Endothelial cell of umbilical vein (primary cell): Measurements from ENCODE around the gene ATP5MG. TPM values are rescaled to one million over a fixed set of nuclear protein-coding genes. Genes with fewer than 3 reads are reported as not detected.

ENCODE experiments used
- BruUV-seq: library from RNA; stranded (reverse); fragments of 400-500 nt; replicated peaks from 2 replicates; lab custom pipeline; 2021; lab: Mats Ljungman, UMichigan
- CTCF ChIA-PET: fragments of 300-600, 350-600 bp; sonication (Branson Sonifier 250); formaldehyde crosslinking; loops from one replicate; lab custom pipeline; 2021; ENCODE audit warnings: antibody characterized with exemption, inconsistent platforms; lab: Charles Lee
- POLR2A ChIA-PET: fragments of 300-600, 350-600 bp; sonication (Branson Sonifier 250); formaldehyde crosslinking; loops from one replicate; lab custom pipeline; 2021; ENCODE audit warnings: antibody characterized with exemption, inconsistent platforms; lab: Charles Lee
- DNase-seq: peaks from one replicate; pipeline ENCODE4 v3.0.0-alpha.2; 2011; ENCODE audit warnings: low read depth, low spot score
- FAIRE-seq: peaks from 2 replicates; lab custom pipeline; 2011; peaks lifted over from hg19 to GRCh38; lab: Jason Lieb, UNC
- H2AFZ ChIP-seq: 2 replicates; pipeline ENCODE4 v1.6.0; 2012; ENCODE audit warnings: low read depth, low read length, control low read depth, inconsistent platforms
- H3K27ac ChIP-seq: 2 replicates; pipeline ENCODE4 v1.5.1; 2011; ENCODE audit warnings: low read depth, mild to moderate bottlenecking, control low read depth, low read length, moderate library complexity; ENCODE audit not compliant: insufficient read depth
- H3K27me3 ChIP-seq, 2 experiments: 2 replicates each; pipeline versions ENCODE4 v1.6.0 to v1.6.1; 2011; ENCODE audit warnings: low read length in 2 of 2, mixed read lengths in 1 of 2; ENCODE audit not compliant: control insufficient read depth in 2 of 2, insufficient read depth in 2 of 2
- H3K36me3 ChIP-seq, 2 experiments: 2 replicates in 1 of 2; 3 replicates in 1 of 2; pipeline ENCODE4 v1.5.1; 2011; ENCODE audit warnings: low read length in 2 of 2, mild to moderate bottlenecking in 1 of 2, moderate library complexity in 1 of 2; ENCODE audit not compliant: control insufficient read depth in 2 of 2, insufficient read depth in 2 of 2; ENCODE audit errors: extremely low read depth in 1 of 2
- H3K4me1 ChIP-seq: 3 replicates; pipeline ENCODE4 v1.5.1; 2011; ENCODE audit warnings: mild to moderate bottlenecking, low read length; ENCODE audit not compliant: control insufficient read depth, insufficient read depth; ENCODE audit errors: extremely low read depth
- H3K4me2 ChIP-seq: 2 replicates; pipeline ENCODE4 v1.6.1; 2011; ENCODE audit warnings: low read length, control low read depth, mixed read lengths; ENCODE audit not compliant: insufficient read depth
- H3K4me3 ChIP-seq, 3 experiments: fragments of 200-600 bp in 1 of 3; sonication (generic), shearing (Covaris generic) in 1 of 3; replicated peaks in 1 of 3; 2 replicates each; pipeline ENCODE4 v1.5.1; 2011 to 2016; ENCODE audit warnings: control low read depth in 3 of 3, low read length in 3 of 3, mild to moderate bottlenecking in 2 of 3, inconsistent platforms in 1 of 3, low read depth in 1 of 3, moderate library complexity in 1 of 3; ENCODE audit not compliant: insufficient read depth in 1 of 3
- H3K79me2 ChIP-seq: 2 replicates; pipeline ENCODE4 v1.6.0; 2012; ENCODE audit warnings: low read length, inconsistent platforms; ENCODE audit not compliant: control insufficient read depth, insufficient read depth
- H3K9ac ChIP-seq: replicated peaks from 2 replicates; pipeline ENCODE3; 2011; ENCODE audit warnings: low read length, control low read depth; ENCODE audit not compliant: insufficient read depth; ENCODE audit errors: extremely low read depth
- H3K9me1 ChIP-seq: replicated peaks from 3 replicates; pipeline ENCODE4 v1.6.0; 2011; ENCODE audit warnings: mild to moderate bottlenecking, low read length; ENCODE audit not compliant: control insufficient read depth, insufficient read depth; ENCODE audit errors: extremely low read depth
- H3K9me3 ChIP-seq: replicated peaks from 2 replicates; pipeline ENCODE4 v1.5.1; 2012; ENCODE audit warnings: low read length, inconsistent platforms; ENCODE audit not compliant: control insufficient read depth, insufficient read depth
- H4K20me1 ChIP-seq: replicated peaks from 2 replicates; pipeline ENCODE3; 2011; ENCODE audit warnings: mild to moderate bottlenecking, low read length; ENCODE audit not compliant: control insufficient read depth, insufficient read depth; ENCODE audit errors: extremely low read depth
- EZH2 ChIP-seq: IDR thresholded peaks from 2 replicates; pipeline ENCODE4 v1.6.1; 2012; ENCODE audit warnings: borderline replicate concordance, low read depth, mild to moderate bottlenecking, moderate library complexity, low read length, inconsistent platforms; ENCODE audit not compliant: severe bottlenecking
- FOS ChIP-seq: IDR thresholded peaks from 2 replicates; pipeline ENCODE4 v1.6.1; 2011; ENCODE audit warnings: mild to moderate bottlenecking, low read length, moderate library complexity, borderline replicate concordance; ENCODE audit not compliant: insufficient read depth
- GATA2 ChIP-seq: IDR thresholded peaks from 2 replicates; pipeline ENCODE4 v1.7.0; 2011; ENCODE audit warnings: low read depth, mild to moderate bottlenecking, moderate library complexity, mixed read lengths, low read length; ENCODE audit not compliant: insufficient read length, insufficient read depth
- JUN ChIP-seq: IDR thresholded peaks from 2 replicates; pipeline ENCODE4 v1.6.1; 2011; ENCODE audit warnings: borderline replicate concordance, low read depth; ENCODE audit not compliant: insufficient read length, insufficient read depth
- MYC ChIP-seq: IDR thresholded peaks from one replicate; pipeline ENCODE4 v1.6.1; 2011; ENCODE audit warnings: mild to moderate bottlenecking, low read depth, low read length
- POLR2A ChIP-seq: IDR thresholded peaks from 2 replicates; pipeline ENCODE4 v1.6.1; 2012; ENCODE audit warnings: low read depth, mild to moderate bottlenecking, control low read depth, low read length
- POLR2AphosphoS5 ChIP-seq: IDR thresholded peaks from 2 replicates; pipeline ENCODE4 v1.6.1; 2012; ENCODE audit warnings: low read depth, mild to moderate bottlenecking, control low read depth, low read length, moderate library complexity; ENCODE audit not compliant: insufficient read depth
- dilution Hi-C: fragments of 300-500 bp; cut with MboI; formaldehyde crosslinking; loops from one replicate; pipeline ENCODE4 v1.15.0; 2019; ENCODE audit warnings: low sequenced_read_pairs; ENCODE audit not compliant: extremely low pct_ligation_motif_present
- intact Hi-C: fragments of 100-400 bp; cut with micrococcal nuclease; formaldehyde crosslinking; loops from one replicate; pipeline ENCODE4 v1.10.0; 2022
- polyA plus RNA-seq, 4 experiments: library from polyadenylated mRNA; depleted of rRNA in 3 of 4; stranded (reverse) in 3 of 4; unstranded in 1 of 4; fragments of >200 nt; gene quantifications; 2 replicates each; pipeline versions ENCODE4 v1.2.1 to v1.2.3, GENCODE V29; 2011 to 2012; ENCODE audit warnings: missing spikeins in 1 of 4
- total RNA-seq: library from RNA; stranded (reverse); gene quantifications from 2 replicates; pipeline ENCODE4 v1.2.3, GENCODE V29; 2021
- TF ChIP-seq, protein P1 (sequence below): IDR thresholded peaks from 2 replicates; pipeline ENCODE4 v1.6.1; 2011; ENCODE audit not compliant: insufficient read depth, insufficient read length
- TF ChIP-seq, protein P2 (sequence below), 2 donors: IDR thresholded peaks; 1 replicate in 1 of 2; 2 replicates in 1 of 2; pipeline ENCODE4 v1.5.1; 2011; ENCODE audit warnings: low read length in 2 of 2, mild to moderate bottlenecking in 2 of 2, moderate library complexity in 2 of 2, control low read depth in 1 of 2, inconsistent platforms in 1 of 2, low read depth in 1 of 2; ENCODE audit not compliant: insufficient read depth in 1 of 2; ENCODE audit errors: extremely low read depth in 1 of 2

ATP5MG gene
- total and polyA plus RNA-seq, 2 donors (not counting 3 experiments of a cell fraction or from before 2014, with no cell fraction given): 211 to 439 TPM

DNA sequence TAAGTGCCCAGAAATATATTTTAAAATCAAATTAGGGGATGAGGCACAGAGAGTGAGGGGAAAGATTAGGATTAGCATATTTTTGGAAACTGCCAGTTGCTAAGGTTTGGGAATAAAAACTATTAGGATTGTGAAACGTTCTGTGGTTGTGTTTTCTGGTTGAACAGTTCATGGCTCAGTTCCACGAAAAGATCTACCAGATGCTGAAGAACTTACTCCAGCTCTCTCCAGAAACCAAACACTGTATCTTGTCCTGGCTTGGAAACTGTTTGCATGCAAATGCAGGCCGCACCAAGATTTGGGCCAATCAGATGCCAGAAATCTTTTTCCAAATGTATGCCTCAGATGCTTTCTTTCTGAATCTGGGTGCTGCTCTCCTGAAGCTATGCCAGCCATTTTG, 26.7 kb upstream of the ATP5MG start:
- Histone ChIP-seq H3K27me3 (no peaks in the 10 kb centered on the region), H3K9me3 (no peaks in the 10 kb centered on the region), H3K9ac (no peak overlapping the region), H3K4me2 (no peak overlapping the region), H3K36me3 (peaks cover 28% of the 10 kb centered on the region in 2 experiments), H3K4me3 (no peak overlapping the region), H4K20me1 (no peaks in the 10 kb centered on the region), H3K4me1 (no peaks in the 10 kb centered on the region), H3K9me1 (no peaks in the 10 kb centered on the region), H2AFZ (no peak overlapping the region), H3K79me2 (no peaks in the 10 kb centered on the region), H3K27ac (no peak overlapping the region)
- intact Hi-C loops (no loop called here), dilution Hi-C loops (loop anchor here (25.0 kb wide), 1 partner anchor 113 kb away; no protein-coding TSS in a partner anchor)
- POLR2A ChIA-PET: no interaction called here
- FAIRE-seq: no peak
- CTCF ChIA-PET: interaction anchor here (0.8 to 1.5 kb wide), 2 partner anchors 114 to 176 kb away, joined by 3 to 5 read pairs; no protein-coding TSS in a partner anchor
- TF ChIP-seq JUN (no peak), POLR2A (no peak), GATA2 (no peak), FOS (no peak), MYC (no peak), EZH2 (no peak), POLR2AphosphoS5 (no peak)
- TF ChIP-seq, protein P1, sequence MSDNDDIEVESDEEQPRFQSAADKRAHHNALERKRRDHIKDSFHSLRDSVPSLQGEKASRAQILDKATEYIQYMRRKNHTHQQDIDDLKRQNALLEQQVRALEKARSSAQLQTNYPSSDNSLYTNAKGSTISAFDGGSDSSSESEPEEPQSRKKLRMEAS: no peak
- TF ChIP-seq, protein P2, sequence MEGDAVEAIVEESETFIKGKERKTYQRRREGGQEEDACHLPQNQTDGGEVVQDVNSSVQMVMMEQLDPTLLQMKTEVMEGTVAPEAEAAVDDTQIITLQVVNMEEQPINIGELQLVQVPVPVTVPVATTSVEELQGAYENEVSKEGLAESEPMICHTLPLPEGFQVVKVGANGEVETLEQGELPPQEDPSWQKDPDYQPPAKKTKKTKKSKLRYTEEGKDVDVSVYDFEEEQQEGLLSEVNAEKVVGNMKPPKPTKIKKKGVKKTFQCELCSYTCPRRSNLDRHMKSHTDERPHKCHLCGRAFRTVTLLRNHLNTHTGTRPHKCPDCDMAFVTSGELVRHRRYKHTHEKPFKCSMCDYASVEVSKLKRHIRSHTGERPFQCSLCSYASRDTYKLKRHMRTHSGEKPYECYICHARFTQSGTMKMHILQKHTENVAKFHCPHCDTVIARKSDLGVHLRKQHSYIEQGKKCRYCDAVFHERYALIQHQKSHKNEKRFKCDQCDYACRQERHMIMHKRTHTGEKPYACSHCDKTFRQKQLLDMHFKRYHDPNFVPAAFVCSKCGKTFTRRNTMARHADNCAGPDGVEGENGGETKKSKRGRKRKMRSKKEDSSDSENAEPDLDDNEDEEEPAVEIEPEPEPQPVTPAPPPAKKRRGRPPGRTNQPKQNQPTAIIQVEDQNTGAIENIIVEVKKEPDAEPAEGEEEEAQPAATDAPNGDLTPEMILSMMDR (IDR thresholded peaks at IDR 0.05; ENCODE audit: extremely low read depth in 1 of 2, insufficient read depth in 1 of 2, low read depth in 1 of 2, low read length in 2 of 2): no peak
- DNase-seq: no peak
- no TSS peak for BruUV-seq
